H1 (cell line): ENCODE results near the gene SLC35B1. TPM values are rescaled to one million over a fixed set of nuclear protein-coding genes. Genes with fewer than 3 reads are reported as not detected.

Experiments used
- ATF2 ChIP-seq: IDR thresholded peaks from 2 replicates; pipeline ENCODE4 v1.6.1; 2012; ENCODE audit warnings: low read length, inconsistent platforms
- BCL11A ChIP-seq, 2 experiments: IDR thresholded peaks; one replicate each; pipeline ENCODE4 v1.6.1; 2011; ENCODE audit warnings: low read depth in 2 of 2, low read length in 2 of 2, mild to moderate bottlenecking in 2 of 2
- CTBP2 ChIP-seq: IDR thresholded peaks from 2 replicates; pipeline ENCODE4 v1.7.0; 2011; ENCODE audit warnings: borderline replicate concordance, mild to moderate bottlenecking, moderate library complexity, mixed read lengths, low read length; ENCODE audit not compliant: insufficient read depth, insufficient read length
- ZNF274 ChIP-seq: IDR thresholded peaks from 2 replicates; pipeline ENCODE4 v1.7.0; 2012; ENCODE audit warnings: low read length, borderline replicate concordance; ENCODE audit errors: extremely low read depth
- polyA plus RNA-seq, 7 experiments: library from polyadenylated mRNA; depleted of rRNA in 3 of 7; stranded (reverse) in 5 of 7; unstranded in 2 of 7; fragments of >200 nt in 5 of 7; fragments of 200-250 nt in 2 of 7; gene quantifications; 1 replicate in 5 of 7; 2 replicates in 1 of 7; 4 replicates in 1 of 7; pipeline versions ENCODE4 v1.2.1 to v1.2.3, GENCODE V29; 2011 to 2013; ENCODE audit warnings: missing spikeins in 2 of 7, mixed read lengths in 2 of 7
- total RNA-seq: library from RNA; stranded (reverse); fragmentation: NEBNext Ultra II Directional; extraction: Animal tissue kit (Norgen Biotek cat#: 25700); gene quantifications from 2 replicates; pipeline ENCODE4 v1.2.1, GENCODE V29; 2021
- TF ChIP-seq, protein P1 (sequence below): IDR thresholded peaks from 2 replicates; pipeline ENCODE4 v1.6.1; 2012; ENCODE audit warnings: inconsistent platforms

Gene SLC35B1
- total and polyA plus RNA-seq, 2 of the 8 experiments (the other 6 are each of a cell fraction or from before 2014, with no cell fraction given) = 56.5 to 87.7 TPM

- no peak for TF ChIP-seq CTBP2
- TF ChIP-seq, protein P1, sequence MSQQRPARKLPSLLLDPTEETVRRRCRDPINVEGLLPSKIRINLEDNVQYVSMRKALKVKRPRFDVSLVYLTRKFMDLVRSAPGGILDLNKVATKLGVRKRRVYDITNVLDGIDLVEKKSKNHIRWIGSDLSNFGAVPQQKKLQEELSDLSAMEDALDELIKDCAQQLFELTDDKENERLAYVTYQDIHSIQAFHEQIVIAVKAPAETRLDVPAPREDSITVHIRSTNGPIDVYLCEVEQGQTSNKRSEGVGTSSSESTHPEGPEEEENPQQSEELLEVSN = no peak
- no peak for TF ChIP-seq BCL11A (IDR thresholded peaks at IDR 0.05; ENCODE audit: low read depth in 2 of 2, low read length in 2 of 2)
- no peak for TF ChIP-seq ZNF274
- no peak for TF ChIP-seq ATF2
Observed at GRCh38 chr17:49715717-49716279, 8.0 kb upstream of the SLC35B1 start (continued).
